ENCODE measurements around the gene PRICKLE2. TPM values are rescaled to one million over a fixed set of nuclear protein-coding genes. Genes with fewer than 3 reads are reported as not detected.

The PRICKLE2 gene
- total and polyA plus RNA-seq, 8 donors = 34.3 to 48.2 (median 41.9) TPM

DNA sequence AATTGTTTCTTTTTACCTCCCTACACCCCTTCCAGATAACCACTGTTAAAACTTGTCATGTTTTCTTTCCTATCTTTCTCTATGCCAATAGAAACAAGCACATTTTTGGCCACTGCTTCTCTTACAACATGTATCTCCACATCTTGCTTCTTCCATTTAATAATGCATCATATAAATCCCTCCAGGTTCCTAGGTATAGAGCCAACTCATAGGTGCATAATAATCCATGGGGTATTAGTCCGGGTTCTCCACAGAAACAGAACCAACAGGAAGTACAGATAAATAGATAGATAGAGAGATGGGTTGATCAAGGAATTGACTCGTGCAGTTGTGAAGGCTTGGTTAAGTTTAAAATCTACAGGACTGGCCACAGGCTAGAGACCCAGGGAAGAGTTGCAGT lies 160.5 kb downstream of the PRICKLE2 start:
- Histone ChIP-seq H3K27ac (no peak overlapping the region), H3K4me1 (no peaks in the 10 kb centered on the region), H3K27me3 (no peaks in the 10 kb centered on the region), H3K4me3 (no peak overlapping the region), H3K9me3 (no peaks in the 10 kb centered on the region), H3K36me3 (no peaks in the 10 kb centered on the region)
- ATAC-seq (no peak), DNase-seq (no peak)
- TF ChIP-seq CTCF (IDR thresholded peaks at IDR 0.05) = no peak
- intact Hi-C loops (cut with DNase I) = no loop called here

DNA sequence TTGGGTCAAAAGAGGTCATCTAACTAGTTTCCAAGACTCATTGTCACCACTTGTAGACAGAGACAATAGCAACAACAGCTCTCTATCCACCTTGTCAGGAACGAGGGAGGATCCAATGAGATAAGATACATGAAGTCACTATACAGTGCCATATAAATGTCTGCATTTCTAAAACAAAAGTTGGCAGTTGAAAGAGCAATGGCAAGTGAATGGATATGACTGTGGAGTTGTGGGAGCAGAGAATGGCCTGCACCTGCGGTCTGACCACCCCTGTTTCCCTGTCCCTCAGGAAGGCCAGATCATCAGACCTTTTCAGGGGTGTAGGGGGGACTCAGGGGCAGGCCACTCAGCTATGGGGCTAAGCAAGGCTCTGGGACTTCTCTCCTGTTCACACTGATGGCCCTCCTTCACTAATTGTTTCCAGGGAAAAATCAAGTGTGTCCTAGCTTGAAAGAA lies 161.3 kb downstream of the PRICKLE2 start:
- no peak for DNase-seq
- intact Hi-C loops (cut with DNase I) = no loop called here
- ATAC-seq = no peak

GRCh38 chr3:64063207-64063982 lies 161.9 kb downstream of the PRICKLE2 start:
- no peak for TF ChIP-seq CTCF (IDR thresholded peaks at IDR 0.05)
- Histone ChIP-seq H3K4me1 (no peaks in the 10 kb centered on the region), H3K27me3 (no peaks in the 10 kb centered on the region), H3K4me3 (no peak overlapping the region), H3K9me3 (no peaks in the 10 kb centered on the region), H3K36me3 (no peaks in the 10 kb centered on the region), H3K27ac (no peak overlapping the region)
- DNase-seq (no peak), ATAC-seq (no peak)
- intact Hi-C loops (cut with DNase I) = no loop called here

More for the DNA sequence above, 161.3 kb downstream of the PRICKLE2 start:
- no peaks in the 10 kb centered on the region for H3K27me3 ChIP-seq
- no peaks in the 10 kb centered on the region for H3K4me1 ChIP-seq
- H3K36me3 ChIP-seq = no peaks in the 10 kb centered on the region
- no peak overlapping the region for H3K27ac ChIP-seq
- H3K4me3 ChIP-seq = no peak overlapping the region
- no peaks in the 10 kb centered on the region for H3K9me3 ChIP-seq
- no peak for TF ChIP-seq CTCF (IDR thresholded peaks at IDR 0.05)

- Histone ChIP-seq H3K36me3 (no peaks in the 10 kb centered on the region), H3K27ac (no peak overlapping the region), H3K4me3 (no peak overlapping the region), H3K9me3 (no peaks in the 10 kb centered on the region), H3K27me3 (no peaks in the 10 kb centered on the region), H3K4me1 (no peaks in the 10 kb centered on the region)
- DNase-seq (no peak), ATAC-seq (no peak)
- intact Hi-C loops (cut with DNase I) = no loop called here
- no peak for TF ChIP-seq CTCF (IDR thresholded peaks at IDR 0.05)
These were observed 163.6 kb downstream of the PRICKLE2 start for GRCh38 chr3:64061628-64062027.

DNA sequence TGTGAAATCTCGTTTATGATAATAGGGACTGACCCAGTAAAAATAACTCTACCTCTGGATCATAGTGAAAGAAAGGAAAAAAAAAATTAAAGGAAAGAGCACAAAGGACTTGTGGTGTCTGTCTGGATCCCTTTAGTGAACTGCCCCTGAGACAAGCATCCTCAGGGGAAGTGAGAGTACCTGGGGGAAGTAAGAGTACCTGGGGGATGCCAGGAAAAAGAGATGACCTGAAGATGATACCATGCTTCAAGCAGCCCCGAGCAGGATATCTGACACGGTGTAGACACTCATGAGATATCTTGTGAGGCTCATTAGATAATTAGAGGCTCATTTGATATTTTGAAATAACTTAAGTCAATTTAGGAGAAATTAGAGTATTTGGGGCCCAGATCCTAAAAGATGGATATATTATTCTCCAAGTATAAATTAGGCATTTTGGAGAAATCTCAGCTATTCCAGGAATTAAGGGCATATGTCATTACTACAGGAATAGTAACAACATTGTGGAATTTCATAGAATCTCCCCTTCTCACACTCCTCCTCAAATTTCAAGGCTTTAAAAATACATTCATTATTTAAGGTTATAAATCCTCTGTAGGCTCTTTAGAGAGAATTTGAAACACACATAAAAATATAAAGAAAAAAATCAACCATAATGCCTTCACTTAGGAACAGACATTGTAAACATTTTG lies 165.6 kb downstream of the PRICKLE2 start:
- Histone ChIP-seq H3K9me3 (no peaks in the 10 kb centered on the region), H3K36me3 (no peaks in the 10 kb centered on the region), H3K27ac (no peak overlapping the region), H3K4me1 (no peaks in the 10 kb centered on the region), H3K4me3 (no peak overlapping the region), H3K27me3 (no peaks in the 10 kb centered on the region)
- no peak for TF ChIP-seq CTCF (IDR thresholded peaks at IDR 0.05)
- intact Hi-C loops (cut with DNase I) = no loop called here
- no peak for ATAC-seq
- DNase-seq = no peak

All from left lung (tissue), 10 donors.